Hematopoietic multipotent progenitor cell (in vitro differentiated cells): Measurements from ENCODE around the gene MVD. TPM values are rescaled to one million over a fixed set of nuclear protein-coding genes. Genes with fewer than 3 reads are reported as not detected.
"Not testable (repeated sequence)": the region's sequence is repeated elsewhere in the genome, so short reads cannot be mapped to it uniquely, and the experiment has no call there.

Experiments
- DNase-seq, 3 donors: peaks; one replicate each; pipeline ENCODE4 v3.0.0-alpha.2; 2011 to 2015; ENCODE audit warnings: low read depth in 2 of 3, low spot score in 2 of 3
- total RNA-seq: library from RNA; depleted of rRNA; stranded (reverse); fragments of >200 nt; gene quantifications from one replicate; pipeline ENCODE4 v1.2.3, GENCODE V29; 2012

The MVD gene
- total RNA-seq, 1 donor: 38.2 TPM

- DNase-seq: peak in 2 of 3 donors; percentile 71 to 73
Measured at GRCh38 chr16:88685156-88686061, 22.5 kb upstream of the MVD start.

GRCh38 chr16:88684569-88685155 is 21.8 kb upstream of the MVD start:
- no peak for DNase-seq

- peak in 2 of 3 donors; percentile 82 to 90 for DNase-seq
Measured at GRCh38 chr16:88681709-88682451, 19.0 kb upstream of the MVD start.

- peak in 1 of 3 donors; percentile 47 for DNase-seq
Measured at GRCh38 chr16:88681084-88681680, 18.3 kb upstream of the MVD start.

GRCh38 chr16:88680554-88681083 is 17.7 kb upstream of the MVD start:
- DNase-seq: no peak

- DNase-seq: no peak
Measured at GRCh38 chr16:88678224-88678979, 15.5 kb upstream of the MVD start.

GRCh38 chr16:88677721-88678120 is 14.8 kb upstream of the MVD start:
- DNase-seq: no peak

- DNase-seq: no peak
Measured at GRCh38 chr16:88676502-88677242, 13.8 kb upstream of the MVD start.

GRCh38 chr16:88673716-88674379 is 11.0 kb upstream of the MVD start:
- no peak for DNase-seq

- DNase-seq: no peak
Measured at GRCh38 chr16:88672776-88673175, 9.9 kb upstream of the MVD start.

GRCh38 chr16:88671806-88672205 is 8.9 kb upstream of the MVD start:
- DNase-seq: no peak

- no peak for DNase-seq
Measured at GRCh38 chr16:88669980-88670379, 7.1 kb upstream of the MVD start.

- not testable (repeated sequence) for DNase-seq
Measured at GRCh38 chr16:88669493-88669892, 6.6 kb upstream of the MVD start.

GRCh38 chr16:88667461-88667860 is 4.6 kb upstream of the MVD start:
- DNase-seq: no peak

GRCh38 chr16:88665570-88665969 is 2.7 kb upstream of the MVD start:
- no peak for DNase-seq

- DNase-seq: no peak
Measured at GRCh38 chr16:88665148-88665547, 2.3 kb upstream of the MVD start.

- DNase-seq: no peak
Measured at GRCh38 chr16:88662222-88662842, 559 bp downstream of the MVD start.

GRCh38 chr16:88661468-88661867 is 1.4 kb downstream of the MVD start:
- no peak for DNase-seq
